Measurements from ENCODE around the gene OPCML.

The OPCML gene

DNA sequence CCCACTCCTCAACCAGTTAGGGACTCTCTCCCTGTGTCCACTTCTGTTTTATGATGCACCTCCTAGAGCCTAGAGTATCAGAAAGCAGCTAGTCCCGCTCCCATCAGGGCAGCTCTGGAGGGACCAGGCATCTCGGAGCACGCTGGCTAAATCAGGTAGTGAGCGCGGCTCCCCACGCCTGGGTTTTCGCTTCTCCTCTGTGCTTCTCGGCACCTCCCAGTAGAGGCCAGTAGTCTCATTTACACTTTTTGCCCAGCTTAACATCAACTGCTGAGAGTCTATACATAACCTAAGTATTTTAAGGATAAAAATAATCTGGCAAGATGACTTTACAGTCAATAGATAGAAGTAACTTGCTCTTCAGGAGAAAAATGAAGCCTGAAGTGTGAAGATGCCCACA, 473.8 kb downstream of the OPCML start:
- no peak for FAIRE-seq

DNA sequence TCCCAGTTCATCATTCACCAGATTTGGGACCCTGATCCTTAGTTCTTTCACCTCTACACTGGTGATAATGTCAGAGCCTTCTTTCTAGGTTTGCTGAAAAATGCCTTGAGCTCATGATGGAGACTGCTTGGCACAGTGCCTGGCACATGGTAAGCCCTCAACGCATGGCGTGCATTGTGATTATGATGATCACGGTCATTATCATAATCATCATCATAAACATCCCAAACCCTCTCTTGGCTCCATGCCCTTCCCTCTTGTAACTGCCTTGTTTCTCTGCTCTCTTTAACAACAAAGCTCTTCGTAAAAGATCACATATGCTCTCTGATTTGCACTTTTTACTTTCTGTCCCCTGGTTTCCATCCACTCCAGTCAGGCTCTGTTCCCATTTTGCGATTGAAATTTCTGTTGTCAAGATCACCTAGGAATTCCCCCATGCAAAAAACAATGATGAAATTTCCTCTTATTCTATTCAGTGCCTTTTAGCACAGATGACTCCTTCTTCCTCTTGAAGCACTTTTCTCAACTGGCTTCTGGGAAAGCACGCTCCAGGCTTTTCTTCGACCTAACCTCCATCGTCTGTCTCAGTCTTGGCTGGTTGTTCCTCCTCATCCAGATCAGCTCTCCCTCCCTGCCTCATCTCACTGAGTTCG, 479.1 kb downstream of the OPCML start:
- no peak for FAIRE-seq

DNA sequence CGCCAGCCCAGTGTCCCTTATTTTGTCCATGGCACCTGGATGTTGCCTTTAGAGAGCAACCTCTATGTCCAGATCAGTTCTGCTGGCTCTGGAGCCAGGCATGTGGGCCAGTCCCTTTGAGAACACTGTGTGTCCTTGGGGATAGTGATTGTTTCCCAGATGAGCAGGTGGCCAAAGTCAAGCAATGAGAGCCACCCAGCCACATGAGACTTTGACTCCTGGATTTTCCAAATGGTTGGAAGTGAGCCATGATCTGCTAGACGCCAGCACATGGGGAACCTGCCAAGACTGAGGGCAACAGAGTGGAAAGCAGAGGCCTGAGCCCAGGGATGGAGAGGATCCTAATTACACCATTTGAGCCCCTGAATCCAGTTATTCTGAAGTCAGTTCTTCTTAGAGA, 479.8 kb downstream of the OPCML start:
- FAIRE-seq, result no peak

DNA sequence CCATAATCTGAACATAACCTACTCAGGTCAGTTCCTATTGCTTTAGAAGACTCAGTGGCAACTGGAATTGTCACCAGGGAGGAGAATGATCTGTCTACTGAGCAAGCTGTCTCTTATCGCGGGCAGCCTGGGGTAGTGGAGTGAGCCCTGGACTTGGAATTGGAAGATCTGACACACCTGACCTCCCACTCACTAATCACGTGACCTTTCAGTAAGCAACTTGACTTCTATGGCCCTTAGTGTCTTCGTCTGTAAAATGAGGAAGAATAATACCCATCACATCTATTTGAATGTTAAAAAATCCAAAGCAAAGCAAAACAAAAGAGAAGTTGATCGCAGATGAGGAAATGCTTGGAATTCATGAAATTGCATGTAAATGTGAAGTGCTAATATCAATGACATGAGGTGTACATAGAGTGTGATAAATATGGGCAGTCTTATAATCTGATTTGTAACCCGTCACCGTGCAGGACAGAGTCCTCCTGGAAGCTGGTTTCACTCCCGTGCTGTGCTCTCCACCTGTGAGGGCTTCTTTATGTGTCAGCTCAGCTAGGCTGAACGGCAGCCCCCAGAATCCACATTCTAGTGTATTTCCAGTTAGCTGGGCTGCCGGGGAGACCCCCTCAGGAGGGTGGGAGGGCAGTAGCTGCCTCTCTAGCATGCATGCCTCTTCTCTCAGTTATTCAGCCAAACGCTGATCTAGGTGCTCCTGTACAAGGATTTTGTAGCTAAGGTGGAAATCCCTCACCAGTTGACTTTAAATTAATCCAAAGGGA, 482.9 kb downstream of the OPCML start:
- FAIRE-seq, result no peak

DNA sequence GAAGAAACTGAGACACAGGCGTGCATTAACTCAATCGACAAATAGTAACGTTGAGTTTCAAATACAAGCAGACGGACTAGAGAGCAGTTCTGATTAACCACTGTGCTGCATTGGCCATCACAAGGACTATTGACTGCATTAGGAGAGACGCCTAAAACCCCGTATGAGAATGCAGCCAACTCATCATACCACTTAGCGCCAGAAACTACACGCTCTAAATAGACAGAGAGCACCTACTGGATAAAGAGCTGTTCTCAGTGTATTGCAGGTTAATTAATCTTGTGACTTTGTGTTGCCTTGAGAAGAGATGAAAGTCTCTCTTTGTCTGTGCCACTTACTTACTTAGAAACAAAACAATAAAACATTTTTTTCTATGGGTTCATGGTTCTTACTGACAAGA, 484.0 kb downstream of the OPCML start:
- FAIRE-seq, result no peak

DNA sequence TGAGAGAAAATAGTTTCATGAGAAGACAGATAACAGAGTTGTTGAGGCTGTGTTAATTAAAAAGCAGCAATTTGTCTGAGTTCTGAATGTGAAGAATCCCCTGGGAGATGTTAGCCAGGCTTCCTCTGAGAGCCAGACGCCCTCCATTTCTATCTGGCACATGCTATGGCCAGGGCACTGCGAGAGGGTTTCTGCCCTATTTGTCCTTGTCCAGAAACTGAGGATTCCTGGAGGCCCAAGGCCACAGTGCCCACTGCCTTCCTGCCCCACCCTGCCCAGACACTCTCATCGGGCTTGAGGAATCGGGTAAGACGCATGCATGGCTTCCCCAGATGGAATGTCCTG, 484.6 kb downstream of the OPCML start:
- no peak for FAIRE-seq

DNA sequence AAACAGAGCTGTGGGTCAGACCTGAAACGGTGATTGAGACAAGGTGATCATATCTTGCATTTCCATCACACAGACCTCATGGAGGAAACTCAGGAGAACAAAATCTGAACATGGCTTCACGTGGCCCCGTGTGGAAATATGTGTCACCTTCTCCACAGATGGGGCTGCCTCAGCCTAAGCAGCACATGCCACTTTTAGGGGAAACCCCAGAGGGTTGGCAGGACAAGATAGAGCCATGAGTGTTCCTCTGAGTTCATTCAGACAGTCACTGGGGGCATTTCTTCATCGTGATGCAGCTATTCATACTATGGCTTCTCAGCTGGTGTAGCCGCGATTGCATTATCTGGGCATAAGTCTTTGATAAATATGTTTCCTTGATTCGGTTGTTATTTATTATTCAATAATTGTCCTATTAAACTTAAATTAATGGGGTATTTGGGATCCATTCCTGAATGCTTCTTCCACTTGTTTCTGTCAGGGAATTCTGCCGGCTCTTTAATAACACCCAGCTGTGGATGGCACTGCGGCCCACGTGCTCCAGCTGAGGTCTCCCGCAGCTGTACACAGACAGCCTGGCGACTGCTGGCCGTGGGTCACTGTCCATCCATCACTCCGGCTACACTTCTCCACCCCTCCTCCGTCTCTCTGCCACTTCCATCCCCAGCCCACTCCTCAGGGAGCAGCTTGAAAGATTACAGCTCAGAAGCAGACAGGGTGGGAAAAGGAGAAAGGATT, 485.1 kb downstream of the OPCML start:
- FAIRE-seq, result no peak

DNA sequence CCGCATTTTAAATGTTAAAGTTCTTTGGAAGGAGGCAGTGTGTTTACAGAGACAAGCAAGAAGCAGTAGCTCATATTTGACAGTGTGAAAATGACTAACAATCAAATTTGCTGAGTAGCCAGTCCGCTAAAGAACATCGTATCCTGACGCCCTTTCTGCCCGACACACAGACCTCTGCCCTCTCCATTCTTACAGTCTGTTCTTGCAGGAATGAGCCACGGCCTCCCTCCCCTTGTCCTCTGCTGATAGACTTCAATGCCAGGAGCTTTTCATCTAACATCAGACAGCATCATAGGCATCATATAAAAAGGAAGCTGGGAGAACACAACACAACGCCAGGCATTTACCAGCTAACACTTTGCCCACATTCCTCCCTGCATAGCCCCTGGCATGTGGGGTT, 486.0 kb downstream of the OPCML start:
- no peak for FAIRE-seq

DNA sequence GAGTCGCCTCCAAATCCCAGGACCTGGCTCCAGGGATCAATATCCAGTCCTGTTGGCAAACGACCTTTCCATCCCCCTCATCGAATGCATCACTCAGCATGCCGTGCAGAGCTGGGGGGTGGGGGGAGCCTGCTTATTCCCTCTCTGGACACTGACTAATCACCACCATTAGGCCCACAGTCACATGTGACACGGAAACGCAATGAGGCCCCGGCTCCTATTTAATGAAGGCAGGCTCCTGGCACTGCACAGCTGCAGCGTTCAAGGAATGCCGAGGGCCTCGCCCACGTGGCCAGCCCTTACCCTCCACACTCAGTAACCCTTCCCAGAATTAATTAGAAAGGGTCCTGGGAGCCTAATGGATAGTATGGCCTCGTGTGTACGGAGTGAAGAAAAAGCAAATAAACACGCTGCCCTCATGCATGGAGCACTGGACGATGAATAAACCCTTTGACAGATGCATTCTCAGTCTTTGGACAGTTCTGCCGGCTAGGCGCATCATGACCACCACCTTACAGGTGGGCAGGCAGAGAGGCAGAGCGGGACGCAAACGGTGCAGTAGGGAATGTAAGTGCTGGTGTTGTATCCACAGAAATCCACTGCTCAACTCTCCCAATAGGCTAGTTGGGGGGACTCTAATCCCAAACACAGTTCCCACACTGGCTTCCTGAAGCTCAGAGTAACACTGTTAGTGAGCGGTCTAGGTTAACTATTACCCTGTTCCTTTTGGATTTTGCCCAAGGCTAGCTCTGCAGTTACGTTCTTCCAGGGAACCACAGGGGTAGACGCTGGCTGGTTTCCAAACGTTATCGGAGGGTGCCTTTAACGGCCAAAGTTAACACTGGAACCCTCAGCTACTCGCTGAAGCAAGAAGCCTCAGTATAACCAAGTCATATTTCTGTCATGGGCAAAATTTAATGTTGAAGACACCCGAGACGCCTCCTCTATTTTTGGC, 490.1 kb downstream of the OPCML start:
- FAIRE-seq, result no peak

DNA sequence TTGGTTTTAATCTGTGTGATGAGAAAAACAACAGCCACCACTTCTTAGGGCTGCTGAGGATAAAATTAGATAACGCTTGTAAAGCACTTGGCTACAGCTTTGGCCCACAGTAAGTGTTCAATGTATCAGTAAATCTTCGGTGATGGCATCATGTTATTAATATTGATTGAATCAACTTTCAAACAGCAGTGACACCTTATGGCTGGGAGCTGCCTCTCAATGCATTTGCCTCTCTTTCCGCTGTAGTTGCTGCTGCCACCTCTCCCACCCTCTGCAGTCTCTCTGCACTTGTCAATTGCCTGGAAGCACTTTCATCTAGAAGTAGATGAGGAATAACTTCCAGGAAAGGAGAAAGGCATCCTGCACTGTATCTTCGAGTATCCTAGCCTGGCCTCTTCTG, 491.1 kb downstream of the OPCML start:
- no peak for FAIRE-seq

DNA sequence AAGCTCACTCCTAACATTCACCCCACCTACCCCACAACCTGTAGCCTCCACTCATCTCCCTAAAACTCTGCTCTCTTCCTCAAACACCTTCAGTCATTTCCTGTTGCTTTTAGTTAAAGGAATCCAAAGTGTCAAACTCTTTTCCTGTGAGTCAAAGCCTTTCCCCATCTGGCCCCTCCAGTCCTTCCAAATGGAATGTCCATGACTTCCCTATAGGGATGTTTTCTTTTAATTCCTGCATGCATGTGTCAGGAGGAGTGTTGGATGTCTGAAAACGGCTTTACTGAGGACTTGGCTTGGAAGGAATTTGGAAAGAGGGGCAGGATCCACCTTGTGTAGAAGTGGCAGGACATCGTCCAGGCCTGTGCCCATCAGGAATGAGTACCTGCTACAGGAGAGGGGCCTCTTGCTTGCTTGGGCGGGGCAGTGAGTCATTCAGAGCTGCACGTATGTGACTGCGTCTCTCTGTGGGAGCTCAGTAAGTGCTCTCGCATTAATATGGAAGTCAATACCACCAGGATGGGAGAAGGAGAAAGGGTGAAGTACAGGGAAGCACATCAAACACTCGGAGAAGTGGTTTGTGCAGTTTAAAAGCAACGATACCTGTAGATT, 491.9 kb downstream of the OPCML start:
- FAIRE-seq, result no peak

DNA sequence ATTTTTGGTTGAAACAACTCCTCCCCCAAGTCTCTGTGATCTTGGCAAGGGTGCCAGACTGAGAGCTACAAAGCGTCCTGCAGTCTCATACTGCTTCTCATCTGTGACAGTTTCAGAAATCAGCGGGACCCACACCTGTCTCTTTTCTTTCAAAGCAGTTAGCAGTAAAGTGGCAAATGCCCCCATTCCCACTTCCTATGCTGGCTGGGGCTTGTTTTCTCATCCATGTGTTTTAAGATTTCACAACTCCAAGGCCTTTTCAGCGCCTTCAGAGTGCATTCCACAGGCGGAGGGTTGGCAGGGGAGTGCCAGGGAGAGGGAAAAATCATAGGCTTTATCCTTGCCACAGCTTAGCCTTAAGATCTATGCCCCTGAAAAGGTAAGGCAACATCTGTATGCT, 493.5 kb downstream of the OPCML start:
- no peak for FAIRE-seq

DNA sequence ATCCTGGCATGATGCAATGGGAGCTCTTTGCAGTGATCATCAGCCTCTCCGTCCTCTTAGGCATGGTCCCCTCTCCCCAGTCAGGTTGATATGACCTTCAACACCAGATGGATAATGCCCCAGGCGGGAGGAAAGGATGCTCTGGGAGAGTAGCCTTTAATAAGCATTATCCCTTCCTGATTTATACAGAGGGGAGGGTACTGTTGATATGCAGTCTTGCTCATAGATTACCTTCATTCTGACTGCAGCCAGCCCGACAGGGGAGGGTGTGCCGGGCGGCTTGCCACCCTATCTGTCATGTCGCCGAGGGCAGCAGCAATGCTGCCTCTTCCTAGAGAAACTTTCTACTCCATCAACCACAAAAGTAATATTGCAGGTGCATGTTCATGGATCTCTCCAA, 497.4 kb downstream of the OPCML start:
- FAIRE-seq, result no peak

DNA sequence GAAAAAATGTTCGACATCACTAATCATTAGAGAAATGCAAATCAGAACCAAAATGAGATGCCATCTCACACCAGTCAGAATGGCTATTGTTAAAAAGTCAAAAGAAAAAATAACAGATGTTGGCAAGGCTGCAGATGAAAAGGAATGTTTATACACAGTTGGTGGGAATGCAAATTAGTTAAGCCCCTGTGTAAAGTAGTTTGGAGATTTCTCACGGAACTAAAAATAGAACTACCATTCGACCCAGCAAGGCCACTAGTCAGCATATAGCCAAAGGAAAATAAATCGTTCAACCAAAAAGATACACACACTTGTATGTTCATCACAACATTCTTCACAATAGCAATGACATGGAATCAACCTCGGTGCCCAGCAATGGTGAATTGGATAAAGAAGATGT, 503.2 kb downstream of the OPCML start:
- FAIRE-seq, result no peak

DNA sequence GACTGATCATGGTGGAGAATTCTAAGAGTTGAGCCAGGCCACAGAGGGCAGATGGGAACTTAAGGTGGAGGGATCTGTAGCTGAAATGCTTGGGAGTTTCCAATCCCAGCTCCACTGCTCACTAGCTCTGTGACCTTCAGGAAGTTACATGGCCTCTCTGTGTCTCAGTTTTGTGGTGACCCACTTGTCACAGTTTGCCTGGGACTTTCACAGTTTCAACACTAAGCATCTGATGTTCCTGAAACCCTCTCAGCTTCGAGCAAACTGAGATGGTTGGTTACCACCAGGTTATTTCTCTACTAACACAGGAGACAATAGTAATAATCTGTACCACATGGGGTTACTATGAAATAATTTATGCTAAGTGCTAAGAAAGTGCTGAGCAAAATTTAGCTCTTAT, 505.3 kb downstream of the OPCML start:
- no peak for FAIRE-seq

DNA sequence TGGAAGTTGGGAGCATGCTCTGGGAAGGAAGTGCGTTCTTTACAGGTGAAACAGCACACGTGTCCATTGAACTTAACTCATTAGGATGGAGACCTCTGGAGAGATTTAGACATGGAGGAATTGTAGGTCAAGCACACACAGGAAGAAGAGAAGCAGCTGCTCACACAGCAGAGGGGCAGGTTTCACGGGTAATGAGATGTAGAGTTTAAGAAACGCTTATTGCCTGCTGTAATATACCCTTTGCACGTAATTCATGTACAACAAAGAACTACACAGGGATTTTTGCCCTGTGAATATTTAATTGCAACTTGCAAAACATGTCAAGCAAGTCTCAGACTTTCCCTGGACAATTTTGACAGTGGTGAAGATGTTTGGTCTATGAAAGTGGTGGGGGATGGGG, 508.0 kb downstream of the OPCML start:
- no peak for FAIRE-seq

DNA sequence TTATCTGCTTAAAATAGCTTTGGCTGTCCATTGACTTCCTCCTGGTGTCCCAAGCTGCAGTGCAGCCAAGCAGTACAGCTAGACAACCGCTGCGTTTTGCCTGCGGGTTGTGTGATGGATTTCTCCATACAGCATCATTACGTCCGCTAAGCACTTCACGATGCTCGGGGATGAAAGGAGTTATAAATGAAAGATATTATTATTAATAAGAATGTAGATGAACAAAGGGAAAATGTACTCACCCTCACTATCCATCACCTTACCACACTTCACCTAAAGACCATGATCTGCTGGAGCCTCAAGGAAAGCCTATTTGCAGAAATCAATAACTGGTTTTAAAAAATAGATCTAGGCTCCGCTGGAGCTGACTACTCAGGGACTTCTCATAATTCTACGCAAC, 509.1 kb downstream of the OPCML start:
- FAIRE-seq, result no peak

DNA sequence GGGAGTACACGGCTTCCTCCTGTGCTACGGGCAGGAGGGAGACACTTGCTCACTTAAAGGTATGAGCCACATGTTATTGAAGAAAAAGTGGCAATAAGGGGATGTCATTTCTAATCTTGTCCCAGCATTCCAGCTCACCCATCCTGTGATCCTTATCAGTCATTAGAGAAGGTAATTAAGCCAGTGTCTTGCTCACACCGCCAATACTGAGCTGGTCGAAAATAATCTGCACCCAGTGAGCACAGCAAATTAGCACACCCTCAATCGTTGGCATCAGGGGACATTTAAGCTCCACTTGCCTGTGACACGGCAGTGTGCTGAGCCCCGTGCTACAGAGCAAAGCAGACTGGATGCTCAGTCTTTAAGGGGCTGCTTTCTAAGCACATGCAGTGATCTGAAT, 510.7 kb downstream of the OPCML start:
- FAIRE-seq, result no peak

DNA sequence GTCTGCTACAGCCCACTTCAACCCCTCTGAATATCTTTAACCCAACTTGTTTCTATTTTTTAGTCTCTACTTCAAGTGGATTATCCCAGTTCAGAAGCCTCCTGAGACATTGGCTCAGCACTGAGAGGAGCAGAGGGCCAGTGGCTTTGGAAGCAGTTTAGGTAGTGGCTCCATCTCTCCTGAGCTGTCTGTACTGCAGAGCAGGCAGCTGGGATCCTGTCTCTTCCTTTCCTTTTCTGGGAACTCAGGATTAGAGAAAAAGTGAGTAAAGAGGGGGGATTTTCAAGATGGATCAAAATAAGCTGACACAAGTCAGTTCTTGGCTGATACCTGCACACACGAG, 512.0 kb downstream of the OPCML start:
- no peak for FAIRE-seq

DNA sequence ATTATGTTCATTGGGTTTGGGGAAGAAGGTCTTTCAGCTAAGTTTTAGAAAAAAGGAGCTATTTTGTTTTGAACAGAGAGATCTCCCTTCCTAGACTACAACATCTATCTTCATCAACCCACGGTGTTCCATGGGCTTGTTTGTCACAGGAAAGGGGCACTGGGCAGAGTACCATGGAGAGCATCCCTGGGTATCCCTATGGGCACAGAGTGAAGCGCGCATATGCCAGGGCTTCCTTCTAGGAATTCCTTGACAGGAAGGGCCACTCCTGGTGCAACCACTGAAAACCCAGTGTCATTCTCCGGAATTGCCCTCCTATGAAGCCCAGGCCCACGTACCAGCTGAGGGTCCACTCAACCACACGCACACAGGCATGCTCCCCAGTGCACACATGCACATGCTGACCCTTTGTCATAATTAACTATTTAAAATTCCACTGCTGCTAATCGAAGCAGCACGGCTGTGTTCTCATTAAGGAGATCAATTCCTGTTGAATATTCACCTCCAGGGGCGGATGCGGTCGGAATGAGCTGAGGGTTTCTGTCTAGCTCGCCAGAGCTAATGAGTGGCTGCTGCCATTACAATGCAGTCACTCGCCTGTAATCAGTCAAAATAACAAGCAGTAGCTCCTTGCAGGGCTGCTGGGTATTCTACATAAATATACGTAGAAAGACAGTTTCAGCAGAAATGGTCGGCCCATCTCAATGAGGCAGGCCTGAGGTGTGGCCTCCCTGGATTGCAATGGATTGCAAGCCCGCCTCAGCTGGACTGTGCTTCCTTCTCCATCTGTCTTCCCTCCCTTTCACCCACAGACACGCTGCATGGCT, 512.5 kb downstream of the OPCML start:
- FAIRE-seq, result no peak

DNA sequence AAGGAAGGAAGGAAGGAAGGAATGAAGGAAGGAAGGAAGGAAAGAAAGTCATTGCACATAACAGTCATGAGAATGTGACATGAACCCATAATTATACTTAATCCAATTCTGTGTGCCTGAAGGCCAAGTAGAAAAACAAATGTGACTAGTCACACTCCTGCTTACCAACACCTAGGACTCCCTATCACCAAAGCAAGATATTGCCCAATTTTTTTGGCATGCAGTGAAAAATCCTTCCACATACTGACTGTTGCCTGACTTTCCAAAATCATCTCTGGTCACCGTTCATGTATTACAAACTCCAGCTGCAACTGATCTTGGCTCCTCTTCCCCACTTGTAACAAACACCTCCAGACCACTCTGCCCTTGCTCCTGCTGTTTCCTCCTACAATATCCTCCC, 516.8 kb downstream of the OPCML start:
- FAIRE-seq, result no peak

DNA sequence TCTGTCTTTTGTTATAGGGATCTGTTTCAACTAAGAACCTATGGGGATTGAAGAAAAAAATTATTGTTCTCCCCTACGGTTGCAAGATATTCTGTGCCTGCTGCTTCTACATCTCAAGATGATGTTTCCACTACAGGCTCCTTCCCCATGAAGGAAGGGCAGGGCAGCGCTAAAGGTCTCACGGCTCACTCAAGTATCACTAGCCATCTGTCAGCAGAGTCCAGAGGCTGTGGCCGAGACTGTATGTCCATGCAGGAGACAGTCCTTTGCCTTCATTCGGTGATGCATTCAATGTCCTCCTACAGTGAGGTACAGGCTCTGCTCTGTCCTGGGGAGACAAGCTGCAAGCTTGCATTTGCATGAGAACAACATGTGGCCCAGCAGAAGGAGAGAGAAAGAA, 518.0 kb downstream of the OPCML start:
- FAIRE-seq, result no peak
